ENCODE results near the gene CAND1. TPM values are rescaled to one million over a fixed set of nuclear protein-coding genes. Genes with fewer than 3 reads are reported as not detected.

CAND1 gene
- 230 and 239 TPM in 2 replicates for total RNA-seq
- long read RNA-seq, full-length matches to known transcripts, result 21 of 90 reads
- long read RNA-seq, partial matches to known transcripts, result 58 of 90 reads
- long read RNA-seq, other reads (novel, unspliced or antisense), result 11 of 90 reads

- no peaks in the 10 kb centered on the region for H3K9me3 Mint-ChIP-seq (ENCODE audit: low read depth)
Measured at GRCh38 chr12:67268896-67269632, at the start of gene CAND1. Gene CAND1 (plus strand): TSS chr12:67269358. CDS start chr12:67269718, 360 bp downstream.

DNA sequence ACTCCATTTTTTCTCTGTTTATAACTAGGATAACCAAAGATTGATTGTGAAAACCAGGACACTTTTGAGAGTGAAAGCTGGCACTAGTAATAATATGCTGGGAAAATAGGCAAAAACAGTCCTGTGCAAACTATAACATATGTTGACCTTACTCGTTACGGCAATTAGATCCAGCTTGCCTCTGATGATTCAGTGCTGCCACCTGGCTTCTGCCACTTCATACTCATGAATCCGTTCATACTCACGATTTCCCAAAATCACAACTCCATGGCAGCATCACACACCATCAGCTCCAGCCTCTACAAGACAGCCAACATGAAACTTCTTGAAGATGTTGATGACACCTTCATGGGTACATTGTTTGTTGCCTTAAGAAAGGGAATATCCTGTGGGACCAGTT is 49.1 kb upstream of the CAND1 start:
- H3K4me3 Mint-ChIP-seq (ENCODE audit: low read depth), result no peak overlapping the region
- H3K27ac Mint-ChIP-seq, result no peak overlapping the region
- no peak for TF ChIP-seq CTCF (IDR thresholded peaks at IDR 0.05; ENCODE audit: unreplicated experiment)
- no peaks in the 10 kb centered on the region for H3K36me3 Mint-ChIP-seq (ENCODE audit: insufficient read depth)
- no peaks in the 10 kb centered on the region for H3K9me3 Mint-ChIP-seq (ENCODE audit: low read depth)
- DNase-seq (ENCODE audit: low spot score, unreplicated experiment), result no peak
- H3K4me1 Mint-ChIP-seq (ENCODE audit: low read depth), result no peaks in the 10 kb centered on the region
- H3K27me3 Mint-ChIP-seq, result no peaks in the 10 kb centered on the region

More at GRCh38 chr12:67268896-67269632, at the start of gene CAND1:
- H3K27me3 Mint-ChIP-seq, result no peaks in the 10 kb centered on the region
- H3K27ac Mint-ChIP-seq, result peak within 1 kb of the TSS; percentile 99
- peak; percentile 21 for TF ChIP-seq CTCF (IDR thresholded peaks at IDR 0.05; ENCODE audit: unreplicated experiment)
- peak; percentile 85 for DNase-seq (ENCODE audit: low spot score, unreplicated experiment)
- no peaks in the 10 kb centered on the region for H3K36me3 Mint-ChIP-seq (ENCODE audit: insufficient read depth)
- H3K4me3 Mint-ChIP-seq (ENCODE audit: low read depth), result peak within 1 kb of the TSS; percentile 86
- peaks cover 22% of the 10 kb centered on the region for H3K4me1 Mint-ChIP-seq (ENCODE audit: low read depth)

DNA sequence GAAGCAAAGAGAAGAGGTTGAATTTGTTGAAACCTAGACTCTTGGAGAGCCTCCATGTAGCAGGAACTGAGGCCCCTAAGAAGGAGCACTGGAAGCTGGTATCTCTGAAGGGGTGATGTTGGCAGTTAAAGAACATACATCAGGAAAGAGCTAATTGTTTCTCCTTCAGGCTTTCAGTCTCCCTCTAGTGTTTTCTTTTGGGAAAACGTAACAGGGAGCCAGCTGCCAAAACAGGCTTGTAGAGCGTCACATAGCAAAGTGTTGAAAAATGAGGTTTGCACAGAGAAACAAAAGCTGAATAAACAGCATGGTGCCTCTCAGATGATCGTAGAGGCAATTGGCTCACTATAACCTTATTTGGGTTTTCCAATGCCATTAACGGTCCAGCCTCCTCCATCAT is 46.9 kb upstream of the CAND1 start:
- no peaks in the 10 kb centered on the region for H3K4me1 Mint-ChIP-seq (ENCODE audit: low read depth)
- no peaks in the 10 kb centered on the region for H3K27me3 Mint-ChIP-seq
- no peak overlapping the region for H3K4me3 Mint-ChIP-seq (ENCODE audit: low read depth)
- peaks cover 3% of the 10 kb centered on the region for H3K9me3 Mint-ChIP-seq (ENCODE audit: low read depth)
- peak; percentile 56 for TF ChIP-seq CTCF (IDR thresholded peaks at IDR 0.05; ENCODE audit: unreplicated experiment)
- no peak overlapping the region for H3K27ac Mint-ChIP-seq
- no peaks in the 10 kb centered on the region for H3K36me3 Mint-ChIP-seq (ENCODE audit: insufficient read depth)
- DNase-seq (ENCODE audit: low spot score, unreplicated experiment), result no peak

DNA sequence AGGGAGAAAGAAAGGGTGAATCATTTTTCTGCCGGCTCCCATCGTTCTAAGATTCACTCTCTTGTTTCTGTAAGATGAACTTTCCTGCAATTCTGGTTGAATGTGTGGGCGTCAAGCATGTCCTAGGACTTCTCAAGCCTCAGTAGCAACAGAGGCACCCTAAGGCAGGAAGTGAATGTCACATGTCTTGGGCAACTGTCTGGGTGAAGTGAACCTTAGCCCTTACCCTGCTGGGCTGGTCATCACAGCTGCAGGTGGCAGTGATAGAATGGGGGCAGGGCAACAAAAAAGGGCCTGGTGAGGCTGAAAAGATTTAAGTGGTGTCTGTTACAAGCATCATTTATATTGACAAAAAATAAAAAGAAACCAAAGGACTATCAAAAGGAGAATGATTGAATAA is 45.9 kb upstream of the CAND1 start:
- Mint-ChIP-seq H3K27ac (no peak overlapping the region), H3K9me3 (ENCODE audit: low read depth) (peaks cover 5% of the 10 kb centered on the region), H3K4me3 (ENCODE audit: low read depth) (no peak overlapping the region), H3K27me3 (no peaks in the 10 kb centered on the region), H3K4me1 (ENCODE audit: low read depth) (no peaks in the 10 kb centered on the region), H3K36me3 (ENCODE audit: insufficient read depth) (no peaks in the 10 kb centered on the region)
- no peak for TF ChIP-seq CTCF (IDR thresholded peaks at IDR 0.05; ENCODE audit: unreplicated experiment)
- no peak for DNase-seq (ENCODE audit: low spot score, unreplicated experiment)

- DNase-seq (ENCODE audit: low spot score, unreplicated experiment), result no peak
- H3K9me3 Mint-ChIP-seq (ENCODE audit: low read depth), result peaks cover 13% of the 10 kb centered on the region
- H3K27me3 Mint-ChIP-seq, result no peaks in the 10 kb centered on the region
- no peak overlapping the region for H3K27ac Mint-ChIP-seq
- H3K36me3 Mint-ChIP-seq (ENCODE audit: insufficient read depth), result peaks cover 1% of the 10 kb centered on the region
- no peaks in the 10 kb centered on the region for H3K4me1 Mint-ChIP-seq (ENCODE audit: low read depth)
- TF ChIP-seq CTCF (IDR thresholded peaks at IDR 0.05; ENCODE audit: unreplicated experiment), result no peak
- no peak overlapping the region for H3K4me3 Mint-ChIP-seq (ENCODE audit: low read depth)
Measured at GRCh38 chr12:67237231-67237630, 31.9 kb upstream of the CAND1 start.
